Glomerular visceral epithelial cell (primary cell): Measurements from ENCODE around the gene SIAH1.
"Not testable (repeated sequence)": the region's sequence is repeated elsewhere in the genome, so short reads cannot be mapped to it uniquely, and the experiment has no call there.

ENCODE experiments used
- DNase-seq: peaks from one replicate; pipeline ENCODE4 v3.0.0-alpha.2; 2016; ENCODE audit errors: extremely low spot score

SIAH1 gene

GRCh38 chr16:48332978-48333377, 52.2 kb downstream of the SIAH1 start:
- DNase-seq = no peak

GRCh38 chr16:48330841-48331192, 54.4 kb downstream of the SIAH1 start:
- DNase-seq = no peak

DNA sequence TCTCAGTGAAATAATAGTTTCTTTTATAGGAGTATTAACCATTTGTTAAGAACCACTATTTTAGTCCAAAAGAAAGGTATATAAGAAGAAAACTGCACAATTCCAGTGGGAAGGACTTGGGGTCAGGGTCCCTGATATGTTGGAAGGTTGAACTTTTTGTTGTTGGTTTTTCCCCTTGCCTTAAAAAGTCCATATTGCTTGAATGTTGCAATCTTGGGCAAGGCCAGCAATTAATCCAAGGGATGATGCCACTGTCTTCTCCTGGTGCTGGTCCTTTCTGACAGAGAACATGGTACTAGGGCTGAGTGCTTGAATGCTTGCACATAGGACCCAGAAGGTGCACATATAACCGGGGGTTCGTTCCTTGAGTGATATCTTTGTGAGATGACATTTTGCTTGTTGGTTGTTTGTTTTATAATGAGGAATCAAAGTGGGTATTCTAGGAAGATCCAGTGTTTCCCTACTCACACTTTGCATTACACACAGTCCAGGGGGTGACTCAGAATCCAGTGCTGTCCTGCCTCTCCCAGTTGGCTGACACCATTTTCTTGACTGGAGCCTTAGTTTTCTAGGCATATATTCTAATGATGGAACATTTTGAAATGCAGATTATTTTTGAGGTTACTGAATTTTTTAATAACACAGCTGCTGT, 54.9 kb downstream of the SIAH1 start:
- DNase-seq = no peak

- DNase-seq = no peak
Measured at GRCh38 chr16:48329138-48329537, 56.1 kb downstream of the SIAH1 start.

DNA sequence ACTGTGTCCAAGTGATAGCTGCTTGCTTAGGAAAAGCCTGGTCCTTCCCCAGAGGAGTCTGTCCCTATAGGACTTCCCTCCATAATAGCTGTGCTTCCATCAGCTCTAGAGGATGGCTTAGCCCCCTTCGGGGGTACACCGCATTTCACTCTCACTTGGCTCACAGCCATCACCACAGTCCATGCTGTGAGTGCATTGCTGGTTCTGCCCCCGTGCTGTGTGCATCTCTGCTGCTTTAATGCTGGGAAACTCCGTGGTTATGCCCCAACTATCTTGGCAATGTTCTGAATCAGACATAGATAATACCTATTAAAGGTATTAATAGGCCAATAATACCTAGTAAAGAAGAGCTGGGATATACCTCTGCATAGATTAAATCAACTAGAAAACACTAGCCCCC, 58.3 kb downstream of the SIAH1 start:
- peak; percentile 23 for DNase-seq

- no peak for DNase-seq
Measured at GRCh38 chr16:48323783-48324775, 61.1 kb downstream of the SIAH1 start.

- DNase-seq = no peak
Measured at GRCh38 chr16:48321317-48322036, 63.7 kb downstream of the SIAH1 start.

DNA sequence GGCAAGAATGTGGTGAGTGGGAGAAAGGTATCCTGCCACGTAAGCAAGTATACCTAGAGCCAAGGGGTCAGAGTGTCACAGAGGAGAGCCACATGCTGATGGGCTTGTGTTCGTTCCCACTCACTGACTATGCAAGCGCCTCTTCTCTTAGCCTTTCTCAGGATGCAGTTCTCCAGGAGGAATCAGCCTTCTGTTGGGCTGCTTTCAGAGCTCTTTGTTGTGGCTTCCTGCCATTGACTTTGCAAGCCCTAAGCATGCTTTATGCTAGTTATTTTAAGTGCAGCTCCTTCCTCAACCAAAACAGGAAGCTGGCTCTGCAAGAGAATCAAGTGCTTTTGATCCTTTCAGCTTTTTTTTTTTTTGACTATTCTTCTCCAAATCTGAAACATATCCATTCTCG, 66.6 kb downstream of the SIAH1 start:
- DNase-seq = no peak

DNA sequence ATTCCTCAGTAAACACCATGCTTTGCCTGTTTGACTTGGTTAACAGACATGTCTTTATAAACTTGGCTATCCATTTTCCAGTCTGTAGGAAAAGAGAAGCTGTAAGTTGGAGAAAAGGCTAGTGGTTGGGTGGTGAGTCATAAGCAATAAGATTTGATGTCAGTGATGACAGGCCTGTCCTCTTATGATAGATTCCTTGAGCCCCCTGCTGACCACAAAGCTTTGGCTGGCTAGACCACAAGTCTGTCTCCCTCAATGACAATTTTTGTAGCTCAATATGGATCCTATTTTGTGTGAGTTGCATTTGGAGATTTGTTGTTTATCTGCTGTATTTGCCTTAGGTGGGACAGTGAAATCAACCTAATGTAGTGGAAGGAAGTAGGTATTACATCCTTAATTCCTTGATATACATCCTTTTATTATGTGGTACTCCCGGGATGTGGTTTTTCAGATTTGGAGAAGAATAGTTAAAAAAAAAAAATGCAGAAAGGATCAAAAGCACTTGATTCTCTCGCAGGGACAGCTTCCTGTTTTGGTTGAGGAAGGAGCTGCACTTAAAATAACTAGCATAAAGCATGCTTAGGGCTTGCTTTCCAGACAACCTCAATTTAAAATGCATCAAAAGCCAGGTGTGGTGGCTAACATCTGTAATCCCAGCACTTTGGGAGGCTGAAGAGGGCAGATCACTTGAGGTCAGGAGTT, 67.4 kb downstream of the SIAH1 start:
- peak; percentile 83 for DNase-seq

DNA sequence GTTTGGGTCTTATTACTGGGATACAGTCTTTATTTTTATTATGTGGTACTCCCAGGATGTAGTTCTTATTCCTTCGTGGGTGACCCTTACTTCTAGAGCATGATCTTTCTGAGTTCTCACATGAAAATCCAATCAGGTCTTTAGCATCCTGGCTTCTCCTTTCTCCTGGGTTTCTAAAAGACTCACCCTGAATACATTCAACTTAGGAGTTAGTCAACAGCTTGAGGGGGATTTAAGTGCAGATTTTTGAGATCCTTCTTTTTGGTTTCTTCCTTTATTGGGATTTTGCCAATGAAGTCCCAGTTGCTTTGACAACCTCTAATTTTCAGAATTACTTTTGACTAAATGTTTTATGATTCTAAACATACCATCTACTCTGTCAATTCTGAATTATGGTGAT, 68.2 kb downstream of the SIAH1 start:
- DNase-seq = no peak

GRCh38 chr16:48313905-48314304, 71.3 kb downstream of the SIAH1 start:
- DNase-seq = not testable (repeated sequence)

- no peak for DNase-seq
Measured at GRCh38 chr16:48310908-48311641, 74.1 kb downstream of the SIAH1 start.
